ENCODE measurements around the gene CIAO1.

DNA sequence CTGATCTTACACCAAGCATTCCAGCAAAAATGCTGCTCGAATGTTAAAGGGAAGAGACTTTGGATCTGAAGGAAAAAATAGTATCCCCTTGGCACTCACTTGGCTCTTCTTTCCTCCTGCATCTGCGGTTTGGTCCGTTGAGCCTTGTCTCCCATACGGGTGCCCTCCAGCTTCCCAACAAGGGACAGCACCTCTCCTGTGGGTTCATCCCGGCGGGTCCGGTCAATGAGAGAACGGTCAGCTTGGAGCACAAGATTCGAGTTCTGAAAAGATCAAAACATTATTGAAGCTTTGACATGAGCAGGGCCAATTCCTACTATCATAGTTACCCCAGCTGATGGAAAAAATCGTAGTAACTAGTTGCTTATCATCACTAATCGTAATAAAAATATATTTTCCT is 38.6 kb downstream of the CIAO1 start:
- TF ChIP-seq, protein P1, sequence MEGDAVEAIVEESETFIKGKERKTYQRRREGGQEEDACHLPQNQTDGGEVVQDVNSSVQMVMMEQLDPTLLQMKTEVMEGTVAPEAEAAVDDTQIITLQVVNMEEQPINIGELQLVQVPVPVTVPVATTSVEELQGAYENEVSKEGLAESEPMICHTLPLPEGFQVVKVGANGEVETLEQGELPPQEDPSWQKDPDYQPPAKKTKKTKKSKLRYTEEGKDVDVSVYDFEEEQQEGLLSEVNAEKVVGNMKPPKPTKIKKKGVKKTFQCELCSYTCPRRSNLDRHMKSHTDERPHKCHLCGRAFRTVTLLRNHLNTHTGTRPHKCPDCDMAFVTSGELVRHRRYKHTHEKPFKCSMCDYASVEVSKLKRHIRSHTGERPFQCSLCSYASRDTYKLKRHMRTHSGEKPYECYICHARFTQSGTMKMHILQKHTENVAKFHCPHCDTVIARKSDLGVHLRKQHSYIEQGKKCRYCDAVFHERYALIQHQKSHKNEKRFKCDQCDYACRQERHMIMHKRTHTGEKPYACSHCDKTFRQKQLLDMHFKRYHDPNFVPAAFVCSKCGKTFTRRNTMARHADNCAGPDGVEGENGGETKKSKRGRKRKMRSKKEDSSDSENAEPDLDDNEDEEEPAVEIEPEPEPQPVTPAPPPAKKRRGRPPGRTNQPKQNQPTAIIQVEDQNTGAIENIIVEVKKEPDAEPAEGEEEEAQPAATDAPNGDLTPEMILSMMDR (IDR thresholded peaks at IDR 0.05): no peak
- TF ChIP-seq EZH2 (IDR thresholded peaks at IDR 0.05): no peak
